Stimulated activated CD8-positive, alpha-beta memory T cell treated with anti-CD3 and anti-CD28 coated beads, Interleukin-4, amount 100 ng/mL, for 48 hours (primary cell): Measurements from ENCODE around the gene MRRF.
"Not testable (repeated sequence)": the region's sequence is repeated elsewhere in the genome, so short reads cannot be mapped to it uniquely, and the experiment has no call there.

Experiments used
- DNase-seq: peaks from one replicate; pipeline ENCODE4 v3.0.0-alpha.2; 2020

Gene MRRF

DNA sequence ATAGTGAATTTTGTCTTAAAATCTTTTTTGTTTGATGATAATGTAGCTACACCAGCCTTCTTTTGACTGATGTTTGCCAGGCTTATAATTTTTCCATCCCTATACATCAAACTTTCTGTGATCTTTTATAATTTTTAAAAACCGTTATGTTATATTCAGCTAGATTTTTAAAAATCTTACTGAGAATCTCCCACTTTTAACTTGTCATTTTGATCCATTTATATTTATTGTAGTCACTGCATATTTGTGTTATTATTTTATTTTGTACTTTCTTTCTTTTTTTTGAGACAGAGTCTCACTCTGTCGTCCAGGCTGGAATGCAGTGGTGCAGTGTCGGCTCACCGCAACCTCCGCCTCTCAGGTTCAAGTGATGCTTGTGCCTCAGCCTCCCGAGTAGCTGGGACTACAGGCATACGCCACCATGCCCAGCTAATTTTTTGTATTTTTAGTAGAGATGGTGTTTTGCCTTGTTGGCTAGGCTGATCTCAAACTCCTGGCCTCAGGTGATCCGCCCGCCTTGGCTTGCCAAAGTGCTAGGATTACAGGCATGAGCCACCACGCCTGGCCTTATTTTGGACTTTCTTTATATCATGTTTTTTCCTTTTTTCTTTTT lies 12.7 kb downstream of the MRRF start:
- no peak for DNase-seq

- DNase-seq, result no peak
These were observed 16.7 kb downstream of the MRRF start for GRCh38 chr9:122281368-122281767.

DNA sequence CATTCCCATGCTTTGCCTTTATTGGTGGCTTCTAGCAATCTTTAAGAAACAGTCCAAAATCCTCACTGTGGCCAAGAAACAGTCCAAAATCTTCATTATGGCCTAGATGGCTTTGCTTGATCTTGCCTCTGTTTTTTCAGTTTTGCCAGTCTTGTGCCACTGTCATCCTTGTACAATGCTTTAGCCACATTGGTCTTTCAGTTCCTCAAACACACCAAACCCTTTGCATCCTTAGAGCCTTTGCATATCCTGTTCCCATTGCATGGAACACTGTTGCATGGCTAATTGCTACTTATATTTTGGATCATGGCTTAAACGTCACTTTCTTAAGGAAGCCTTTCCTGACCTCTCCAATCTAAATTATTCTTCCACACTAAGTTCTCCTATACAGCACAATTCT lies 22.1 kb downstream of the MRRF start:
- no peak for DNase-seq

DNA sequence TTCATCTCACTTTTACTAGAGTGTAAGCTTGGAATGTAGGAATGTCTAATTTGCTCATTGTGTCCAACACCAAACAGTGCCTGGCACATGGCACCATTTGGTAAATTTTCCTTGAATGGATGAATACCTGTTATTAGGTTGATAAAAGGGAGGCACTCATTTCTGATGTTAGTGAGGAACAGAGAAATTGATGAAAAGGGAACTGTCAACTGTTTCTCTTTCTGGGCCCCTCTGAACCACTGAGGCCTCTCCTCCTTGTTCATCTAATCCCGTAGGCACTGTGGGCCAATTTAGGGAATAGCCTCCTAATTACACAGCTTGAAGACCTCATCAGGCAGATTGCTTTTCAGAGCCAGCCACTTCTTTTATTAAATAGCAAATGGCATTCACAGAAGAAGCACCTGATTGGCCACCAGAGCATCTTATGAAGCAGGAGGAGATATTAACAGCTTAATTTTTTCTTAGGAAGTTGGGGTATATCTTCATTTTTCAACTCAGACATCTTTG lies 22.6 kb downstream of the MRRF start:
- DNase-seq, result no peak

GRCh38 chr9:122291458-122291857 lies 26.8 kb downstream of the MRRF start:
- DNase-seq, result no peak

- no peak for DNase-seq
These were observed 29.8 kb downstream of the MRRF start for GRCh38 chr9:122294531-122294930.

- DNase-seq, result no peak
These were observed 32.8 kb downstream of the MRRF start for GRCh38 chr9:122297512-122297911.

- DNase-seq, result no peak
These were observed 37.8 kb downstream of the MRRF start for GRCh38 chr9:122302237-122303093.

- no peak for DNase-seq
These were observed 42.4 kb downstream of the MRRF start for GRCh38 chr9:122307061-122307460.

GRCh38 chr9:122307925-122308324 lies 43.2 kb downstream of the MRRF start:
- DNase-seq, result no peak

GRCh38 chr9:122309861-122310260 lies 45.2 kb downstream of the MRRF start:
- DNase-seq, result no peak

GRCh38 chr9:122314165-122314564 lies 49.5 kb downstream of the MRRF start:
- DNase-seq, result no peak

GRCh38 chr9:122315534-122315933 lies 50.9 kb downstream of the MRRF start:
- DNase-seq, result no peak

DNA sequence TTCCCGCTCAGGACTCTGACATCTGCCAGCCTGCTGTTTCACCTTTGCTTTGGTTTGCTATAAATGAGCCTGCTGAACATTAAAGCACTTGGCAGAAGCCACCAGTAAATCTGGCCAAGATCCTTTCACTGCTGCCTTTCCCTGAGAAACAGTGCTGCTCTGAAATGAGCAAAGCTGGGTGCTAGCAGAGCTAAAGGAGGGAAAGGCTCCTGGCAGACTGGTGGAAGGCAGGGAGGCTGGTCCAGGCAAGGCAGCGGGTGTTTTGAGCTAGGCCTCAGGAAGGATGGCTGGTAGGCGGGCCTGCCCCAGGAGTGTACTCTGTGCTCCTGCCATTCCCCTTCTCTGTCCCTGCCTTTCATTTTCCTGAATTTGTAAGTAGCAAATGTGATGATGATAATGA lies 53.6 kb downstream of the MRRF start:
- no peak for DNase-seq

DNA sequence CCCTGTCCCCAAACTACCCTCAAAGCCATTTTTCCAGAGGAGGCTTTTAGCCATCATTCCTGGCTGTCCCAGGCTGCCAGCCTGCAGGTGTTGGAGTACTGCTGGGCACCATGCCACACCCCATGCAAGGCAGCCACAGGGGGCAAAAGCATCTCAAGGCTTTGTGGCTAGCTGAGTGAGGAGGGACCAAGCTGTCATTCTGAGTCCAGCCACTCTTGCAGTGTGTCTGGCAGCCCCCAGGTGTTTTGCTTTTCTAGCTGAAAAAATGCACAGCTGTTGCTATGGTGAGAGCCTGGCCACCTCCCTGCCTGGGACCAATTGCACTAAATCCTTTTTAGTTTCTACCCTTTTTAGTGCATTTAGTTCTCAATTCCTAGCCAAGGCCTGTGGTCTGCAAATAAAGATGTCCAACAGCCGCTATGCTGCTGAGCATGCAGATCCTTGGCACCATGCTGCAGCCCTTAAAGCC lies 55.8 kb downstream of the MRRF start:
- no peak for DNase-seq

DNA sequence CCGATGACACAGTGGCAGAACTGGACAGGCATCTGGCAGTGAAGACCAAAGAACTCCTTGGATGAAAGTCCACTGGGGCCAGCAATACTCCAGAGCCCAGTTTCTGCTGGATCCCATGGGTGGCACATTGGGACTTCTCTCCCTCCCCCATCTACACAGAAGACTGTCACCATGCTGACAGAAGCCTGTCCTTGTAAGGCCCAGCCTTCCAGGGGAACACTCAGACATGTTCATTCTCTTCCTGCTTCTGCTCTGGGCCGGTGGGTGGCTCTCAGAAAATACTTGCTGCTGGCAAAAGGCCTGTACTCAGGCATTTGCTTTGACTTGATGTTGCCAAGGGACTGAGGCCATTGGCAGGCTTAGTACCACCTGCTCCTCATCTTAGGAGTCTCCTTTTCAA lies 57.9 kb downstream of the MRRF start:
- no peak for DNase-seq

- not testable (repeated sequence) for DNase-seq
These were observed 60.0 kb downstream of the MRRF start for GRCh38 chr9:122324665-122325064.

DNA sequence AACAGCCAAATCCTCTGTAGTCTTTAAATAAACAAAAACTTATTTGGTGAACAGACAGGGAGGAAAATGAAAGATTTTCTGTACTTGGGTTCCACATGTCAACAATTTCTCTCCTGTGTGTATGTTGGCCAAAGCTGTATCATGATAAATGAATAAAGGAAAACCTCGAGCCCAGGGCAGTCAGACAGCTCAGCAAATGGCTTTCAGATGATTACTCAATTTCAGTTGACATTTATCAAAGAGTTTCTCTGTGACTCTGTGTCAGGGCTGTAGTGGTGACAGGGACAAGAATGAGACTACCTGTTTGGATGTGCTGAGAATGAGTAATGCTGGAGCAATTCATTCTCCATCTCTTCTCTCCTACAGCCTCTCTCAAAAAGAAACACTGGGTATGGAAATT lies 60.4 kb downstream of the MRRF start:
- DNase-seq, result no peak

DNA sequence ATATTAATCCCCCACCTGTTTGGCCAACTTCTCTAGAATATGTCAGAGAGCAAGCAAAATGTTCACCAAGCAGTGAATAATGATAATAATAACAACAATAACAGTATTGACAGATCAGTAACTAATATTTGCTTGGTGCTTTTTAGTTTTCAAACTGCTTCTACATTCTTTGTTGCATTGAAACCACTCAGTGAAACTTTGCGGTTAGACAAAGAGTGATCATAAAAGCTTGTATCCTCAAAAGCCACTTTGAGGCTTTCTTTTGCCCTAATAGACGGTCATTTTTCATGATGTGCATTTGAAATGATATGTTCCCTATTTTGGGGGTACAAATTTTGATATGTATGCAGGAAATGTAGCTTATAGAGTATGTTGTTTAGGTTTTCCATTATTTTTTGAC lies 62.5 kb downstream of the MRRF start:
- DNase-seq, result no peak

GRCh38 chr9:122329597-122329996 lies 64.9 kb downstream of the MRRF start:
- DNase-seq, result no peak

DNA sequence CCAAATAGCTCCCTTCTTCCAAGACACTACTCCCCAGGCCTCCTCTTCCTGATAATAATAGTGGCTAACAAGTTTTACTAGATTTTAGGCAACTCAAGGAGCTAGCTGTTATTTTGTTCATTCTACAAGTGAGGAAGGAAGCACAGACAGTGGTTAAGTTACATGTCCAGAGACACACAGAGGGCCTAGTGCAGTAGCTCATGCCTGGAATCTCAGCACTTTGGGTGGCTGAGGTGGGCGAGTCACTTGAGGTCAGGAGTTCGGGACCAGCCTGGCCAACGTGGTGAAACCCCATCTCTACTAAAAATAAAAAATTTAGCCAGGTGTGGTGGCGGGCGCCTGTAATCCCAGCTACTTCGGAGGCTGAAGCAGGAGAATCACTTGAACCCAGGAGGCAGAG lies 65.8 kb downstream of the MRRF start:
- not testable (repeated sequence) for DNase-seq

- DNase-seq, result no peak
These were observed 66.8 kb downstream of the MRRF start for GRCh38 chr9:122331523-122331927.

DNA sequence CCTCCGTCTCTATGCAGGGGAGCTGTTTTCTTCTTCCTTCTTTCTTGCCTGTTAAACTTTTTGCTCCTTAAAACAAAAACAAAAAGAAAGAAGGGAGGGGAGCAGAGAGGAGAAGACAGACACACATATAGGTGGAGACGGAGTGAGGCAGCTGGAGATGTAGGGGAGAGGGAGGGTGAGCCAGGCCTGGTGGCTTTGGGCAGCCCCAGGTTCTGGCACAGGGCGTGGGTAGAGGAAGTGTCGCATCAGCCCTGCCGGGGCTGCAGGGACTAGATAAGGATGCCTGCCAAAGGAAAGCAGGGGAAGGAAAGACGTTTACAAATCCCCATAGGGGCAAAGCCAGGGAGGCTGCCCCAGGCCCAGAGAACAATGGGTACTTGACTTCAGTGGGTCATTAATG lies 67.4 kb downstream of the MRRF start:
- no peak for DNase-seq

- no peak for DNase-seq
These were observed 68.0 kb downstream of the MRRF start for GRCh38 chr9:122332644-122333043.
